Head of caudate nucleus (tissue), 42 donors: ENCODE measurements around the gene WFDC12.
"Not testable (repeated sequence)": the region's sequence is repeated elsewhere in the genome, so short reads cannot be mapped to it uniquely, and the experiment has no call there.

Experiments used
- DNase-seq, 42 donors: peaks; one replicate each; pipeline versions ENCODE4 v3.0.0 to v3.0.0-alpha.2; 2020 to 2021; ENCODE audit warnings: mixed read lengths in 7 of 42
- intact Hi-C: fragments of 100-400 bp; cut with DNase I; formaldehyde crosslinking; loops from one replicate; pipeline ENCODE4 v1.15.0; 2022

Gene WFDC12, protein sequence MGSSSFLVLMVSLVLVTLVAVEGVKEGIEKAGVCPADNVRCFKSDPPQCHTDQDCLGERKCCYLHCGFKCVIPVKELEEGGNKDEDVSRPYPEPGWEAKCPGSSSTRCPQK

DNA sequence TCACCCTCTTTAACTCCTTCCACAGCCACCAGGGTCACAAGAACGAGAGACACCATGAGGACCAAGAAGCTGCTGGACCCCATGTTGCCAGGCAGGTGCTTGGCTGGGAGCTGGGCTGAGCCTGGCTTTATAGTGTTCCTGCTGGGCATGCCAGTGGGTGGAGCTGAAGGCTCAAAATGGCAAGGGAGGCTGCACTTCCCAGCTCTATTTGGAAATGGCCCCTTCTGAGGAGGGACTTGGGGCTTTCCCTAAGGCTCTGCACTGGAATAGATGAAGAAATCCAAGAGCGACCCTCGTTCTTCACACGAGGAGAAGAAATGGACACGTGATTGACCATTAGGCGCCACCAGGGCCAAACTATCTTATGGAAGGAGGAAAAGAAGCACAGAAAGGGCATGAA, at the start of gene WFDC12:
WFDC12 (minus strand) TSS at position 101 of the 400 bp plus-strand sequence; CDS start at position 83, 18 bp downstream.
- DNase-seq = no peak
- intact Hi-C loops = no loop called here

DNA sequence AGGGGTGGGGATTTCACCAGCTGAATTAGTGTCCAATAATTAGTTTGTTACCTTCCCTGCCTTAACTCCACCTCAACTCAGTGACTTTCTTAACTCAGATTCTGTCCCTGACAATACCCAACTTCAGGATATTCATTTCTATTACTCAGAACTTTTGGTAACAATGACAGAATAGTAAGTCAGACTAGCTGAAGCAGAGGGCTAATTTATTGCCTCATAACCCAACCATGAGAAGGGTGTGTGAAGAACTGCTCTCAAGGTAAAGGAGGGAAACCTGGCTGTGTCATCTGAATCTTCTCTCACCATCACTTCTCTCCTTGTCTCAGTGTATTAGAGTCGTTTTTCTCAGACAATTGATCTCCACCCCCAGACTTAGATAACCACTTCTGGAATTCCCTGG, 49.3 kb upstream of the WFDC12 start:
- DNase-seq = no peak
- intact Hi-C loops = no loop called here

DNA sequence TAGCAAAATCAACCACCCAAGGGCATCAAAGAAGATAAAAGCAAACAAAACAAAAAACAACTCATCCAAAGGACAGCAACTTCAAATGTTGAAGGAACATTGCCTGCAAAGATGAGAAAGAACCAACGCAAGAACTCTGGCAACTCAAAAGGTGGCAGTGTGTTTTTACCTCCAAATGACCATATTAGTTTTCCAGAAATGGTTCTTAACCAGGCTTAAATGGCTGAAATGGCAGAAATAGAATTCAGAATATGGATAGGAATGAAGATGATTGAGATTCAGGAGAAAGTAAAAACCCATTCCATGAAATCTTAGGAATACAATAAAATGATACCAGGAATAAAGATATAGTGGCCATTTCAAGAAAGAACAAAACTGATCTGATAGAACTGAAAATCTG, 40.6 kb upstream of the WFDC12 start:
- intact Hi-C loops = no loop called here

DNA sequence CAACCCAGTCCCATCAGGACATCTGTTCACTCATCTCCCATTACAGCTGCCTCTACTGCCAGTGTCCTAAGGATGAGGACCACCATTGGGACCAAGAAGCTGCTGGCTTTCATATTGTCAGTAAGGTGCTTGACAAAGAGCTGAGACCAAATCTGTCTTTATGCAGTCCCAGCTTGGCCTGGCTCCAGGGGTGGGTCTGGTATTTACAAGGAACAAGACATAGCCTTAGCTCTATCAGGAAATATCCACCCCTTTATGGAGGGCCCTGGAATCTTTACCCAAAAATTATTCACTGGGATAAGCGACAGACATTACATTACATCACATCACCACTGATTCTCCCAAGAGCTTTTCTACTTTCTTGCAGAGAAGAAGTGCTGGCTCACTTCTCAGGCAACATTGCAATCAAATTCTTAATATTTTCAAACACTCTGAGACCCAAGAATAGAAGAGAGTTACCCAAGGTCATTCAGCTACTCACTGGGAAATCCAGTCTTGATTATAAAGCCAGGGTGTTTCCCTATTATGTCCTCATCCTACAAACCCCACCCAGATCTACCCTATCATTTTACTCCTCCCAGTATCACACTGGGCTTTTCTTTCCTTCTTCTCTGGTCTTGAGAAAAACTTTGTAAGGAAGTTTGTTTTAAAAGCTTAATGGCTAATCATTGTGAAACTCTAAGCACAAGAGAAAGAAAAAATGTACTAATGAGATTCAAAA, 39.0 kb upstream of the WFDC12 start:
- intact Hi-C loops = no loop called here
- DNase-seq = no peak

More for the DNA sequence above, 40.6 kb upstream of the WFDC12 start:
- DNase-seq = no peak

DNA sequence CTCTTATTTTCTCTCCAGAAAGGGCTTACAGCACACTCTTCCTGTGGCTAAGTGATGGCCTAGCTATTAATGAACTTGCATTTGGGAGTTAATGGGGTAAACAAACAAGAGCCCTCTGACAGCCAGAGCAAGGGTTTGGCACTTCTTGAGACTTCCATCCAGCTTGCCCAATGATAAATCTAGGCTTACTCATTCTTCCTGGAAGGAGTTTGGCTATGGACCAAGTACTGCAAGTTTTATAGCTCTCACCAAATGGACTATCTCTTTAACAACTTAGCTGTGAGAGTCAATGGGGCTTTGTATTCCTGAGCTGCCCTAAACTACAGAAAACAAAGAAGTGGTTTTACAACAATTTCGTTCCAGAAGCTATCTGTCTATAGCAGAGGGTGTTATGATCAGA, 33.7 kb upstream of the WFDC12 start:
- intact Hi-C loops = no loop called here
- DNase-seq = peak in 3 of 42 donors; percentile 12 to 47 (median 24)

DNA sequence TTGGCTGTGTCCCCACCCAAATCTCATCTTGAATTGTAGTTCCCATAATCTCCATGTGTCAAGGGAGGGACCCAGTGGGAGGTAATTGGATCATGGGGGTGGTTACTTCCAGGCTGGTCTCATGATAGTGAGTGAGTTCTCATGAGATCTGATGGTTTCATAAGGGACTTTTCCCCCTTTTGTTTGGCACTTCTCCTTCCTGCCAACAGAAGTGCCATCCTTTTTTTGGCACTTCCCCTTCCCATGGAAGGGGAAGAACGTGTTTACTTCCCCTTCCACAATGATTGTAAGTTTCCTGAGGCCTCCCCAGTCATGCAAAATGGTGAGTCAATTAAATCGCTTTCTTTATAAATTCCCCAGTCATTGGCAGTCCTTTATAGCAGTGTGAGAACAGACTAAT, 32.4 kb upstream of the WFDC12 start:
- DNase-seq = no peak
- intact Hi-C loops = no loop called here

DNA sequence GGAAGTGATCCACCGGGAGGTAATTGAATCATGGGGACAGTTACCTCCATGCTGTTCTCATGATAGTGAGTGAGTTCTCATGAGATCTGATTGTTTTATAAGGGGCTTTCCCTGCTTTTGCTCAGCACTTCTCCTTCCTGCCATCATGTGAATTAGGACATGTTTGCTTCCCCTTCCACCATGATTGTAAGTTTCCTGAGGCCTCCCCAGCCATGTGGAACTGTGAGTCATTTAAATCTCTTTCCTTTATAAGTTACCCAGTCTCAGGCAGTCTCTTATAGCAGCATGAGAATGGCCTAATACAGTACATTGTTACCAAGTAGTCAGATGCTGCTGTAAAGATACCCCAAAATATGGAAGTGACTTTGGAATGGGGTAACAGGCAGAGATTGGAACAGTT, 30.5 kb upstream of the WFDC12 start:
- intact Hi-C loops, DNase-seq: not testable (repeated sequence)

DNA sequence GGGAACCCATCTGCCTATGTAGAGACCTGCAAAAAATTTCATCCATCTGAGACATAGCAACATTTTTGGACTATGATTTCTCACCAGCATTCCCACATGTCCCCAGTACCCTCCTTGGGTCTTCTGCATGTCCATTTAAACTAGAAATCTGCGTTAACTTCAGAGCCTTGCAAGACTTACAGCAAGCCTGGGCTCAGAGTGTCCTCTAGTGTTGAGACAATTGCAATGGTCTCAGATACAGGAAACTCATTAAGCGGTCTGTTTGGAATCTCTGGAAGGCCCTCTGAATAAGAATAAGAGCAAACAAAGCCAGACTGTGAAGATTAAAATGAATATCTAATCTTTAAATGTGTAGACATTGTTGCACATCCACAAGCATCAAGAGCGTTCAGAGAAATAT, 29.9 kb upstream of the WFDC12 start:
- DNase-seq = no peak
- intact Hi-C loops = no loop called here

DNA sequence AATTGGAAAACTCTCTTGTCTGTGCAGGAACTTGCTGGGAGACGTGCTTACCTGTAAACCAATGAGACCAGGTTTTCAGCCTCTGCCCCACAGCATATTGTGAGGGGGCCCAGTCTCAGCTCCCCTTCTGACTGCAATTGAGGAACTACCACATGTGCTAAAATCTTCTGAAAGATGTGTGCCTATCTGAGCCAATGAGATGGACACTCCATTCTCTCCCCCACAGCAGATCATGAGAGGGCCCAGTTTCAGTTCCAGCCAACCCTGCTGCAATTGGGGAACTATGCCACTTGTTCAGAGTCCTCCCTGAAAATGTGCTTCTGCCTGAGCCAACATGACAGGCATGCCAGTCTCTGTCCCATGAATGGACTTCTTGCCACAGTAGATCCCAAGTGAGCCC, 29.5 kb upstream of the WFDC12 start:
- DNase-seq = peak in 24 of 42 donors; percentile 5 to 50 (median 24)
- intact Hi-C loops = no loop called here

DNA sequence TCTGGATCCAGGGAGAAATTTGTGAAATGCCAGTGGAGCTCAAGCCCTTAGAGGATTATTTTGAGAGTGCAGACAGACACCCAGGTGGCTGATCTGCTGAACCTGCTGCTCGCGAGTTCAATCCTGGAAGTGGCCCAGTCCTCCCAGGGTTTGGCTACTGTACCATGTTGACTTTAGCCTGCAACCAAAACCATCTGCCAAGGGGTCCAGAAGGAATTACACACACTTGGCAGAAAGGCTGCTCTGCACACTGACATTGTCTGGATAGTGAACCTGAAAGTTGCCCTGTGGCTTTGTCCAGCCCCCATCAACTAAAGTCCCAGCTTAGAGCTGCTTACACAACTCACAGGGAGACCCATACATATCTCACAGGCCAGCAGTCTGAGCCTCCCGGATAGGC, 28.9 kb upstream of the WFDC12 start:
- intact Hi-C loops = no loop called here
- DNase-seq = no peak

DNA sequence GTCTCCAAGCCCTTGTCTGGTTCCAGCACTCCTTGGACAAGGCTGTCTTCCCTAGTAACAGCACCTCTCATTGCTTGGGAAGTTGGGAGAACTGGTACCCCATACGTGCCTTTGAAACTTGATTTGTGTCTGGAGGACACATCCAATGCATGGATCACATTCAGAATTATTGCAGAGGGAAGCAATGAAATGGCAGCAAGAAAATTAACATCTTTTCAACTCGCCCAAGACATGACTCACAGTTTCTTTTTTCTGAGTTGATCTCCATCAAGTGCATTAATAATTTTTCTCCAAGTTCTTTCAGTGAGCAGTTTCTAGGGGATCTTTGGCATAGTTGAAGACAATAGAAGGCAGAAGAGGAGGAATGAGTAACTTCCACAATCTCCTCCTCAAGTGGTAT, 28.1 kb upstream of the WFDC12 start:
- no peak for DNase-seq
- intact Hi-C loops = no loop called here

DNA sequence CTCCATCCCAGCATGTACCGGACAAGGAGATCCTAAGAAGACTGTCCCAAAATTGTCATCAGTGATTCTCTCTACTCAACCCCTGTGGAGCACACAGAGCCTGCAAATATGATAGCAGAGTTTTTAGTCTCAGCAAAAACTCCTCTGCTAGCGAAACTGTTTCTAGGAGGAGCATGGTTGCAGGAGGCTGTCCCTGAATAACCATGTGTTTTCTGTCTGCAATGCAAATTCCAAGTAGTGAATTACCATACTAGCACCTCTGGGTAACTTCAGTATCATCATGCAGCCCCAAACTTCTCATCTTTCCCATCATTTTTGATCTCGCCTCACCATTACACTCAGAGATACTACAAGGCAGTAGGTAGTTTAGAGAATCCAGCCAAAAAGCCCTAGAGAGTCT, 24.8 kb upstream of the WFDC12 start:
- intact Hi-C loops = no loop called here
- no peak for DNase-seq

DNA sequence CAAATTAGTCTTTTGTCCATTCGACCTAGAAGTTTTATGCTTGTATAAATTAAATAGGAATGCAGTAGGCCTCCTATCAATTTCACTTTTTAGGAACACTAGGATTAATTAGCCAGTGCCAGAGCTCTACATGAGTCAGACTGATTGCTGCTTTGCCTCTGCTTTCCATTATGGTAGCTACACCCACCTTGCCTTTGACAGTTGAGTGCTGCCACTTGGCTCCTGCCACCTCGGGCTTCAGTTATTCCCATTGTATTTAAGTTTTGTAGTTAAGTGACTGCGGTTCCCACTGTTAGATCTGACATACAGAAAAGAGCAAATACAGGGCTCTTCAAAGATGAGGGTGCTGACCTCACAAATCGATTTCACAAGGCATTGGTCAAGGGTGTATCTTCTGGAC, 16.6 kb upstream of the WFDC12 start:
- intact Hi-C loops = no loop called here
- peak in 31 of 42 donors; percentile 6 to 81 (median 42) for DNase-seq

DNA sequence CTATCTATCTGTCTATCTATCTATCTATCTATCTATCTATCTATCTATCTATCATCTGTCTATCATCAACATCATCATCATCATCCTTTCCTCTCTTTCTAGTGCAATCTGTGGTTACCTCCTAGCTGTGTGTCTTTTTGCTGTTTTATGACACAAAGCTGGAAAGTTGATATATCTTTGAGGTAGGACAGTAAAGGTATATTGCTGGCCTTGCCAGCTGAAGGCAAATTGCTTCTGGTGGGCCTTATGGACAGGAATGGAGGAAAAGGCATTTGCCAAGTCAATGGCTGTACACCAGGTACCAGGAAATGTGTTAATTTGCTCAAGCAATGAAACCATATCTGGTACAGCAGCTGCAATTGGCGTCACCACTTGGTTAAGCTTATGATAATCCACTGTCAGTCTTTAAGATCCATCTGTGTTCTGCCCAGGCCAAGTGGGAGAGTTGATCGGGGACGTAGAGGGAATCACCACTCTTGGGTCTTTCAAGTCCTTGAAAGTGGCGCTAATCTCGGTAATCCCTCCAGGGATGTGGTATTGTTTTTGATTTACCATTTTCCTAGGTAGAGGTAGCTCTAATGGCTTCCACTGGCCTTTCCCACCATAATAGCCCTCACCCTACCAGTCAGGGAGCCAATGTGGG, 15.6 kb upstream of the WFDC12 start:
- intact Hi-C loops, DNase-seq: not testable (repeated sequence)

DNA sequence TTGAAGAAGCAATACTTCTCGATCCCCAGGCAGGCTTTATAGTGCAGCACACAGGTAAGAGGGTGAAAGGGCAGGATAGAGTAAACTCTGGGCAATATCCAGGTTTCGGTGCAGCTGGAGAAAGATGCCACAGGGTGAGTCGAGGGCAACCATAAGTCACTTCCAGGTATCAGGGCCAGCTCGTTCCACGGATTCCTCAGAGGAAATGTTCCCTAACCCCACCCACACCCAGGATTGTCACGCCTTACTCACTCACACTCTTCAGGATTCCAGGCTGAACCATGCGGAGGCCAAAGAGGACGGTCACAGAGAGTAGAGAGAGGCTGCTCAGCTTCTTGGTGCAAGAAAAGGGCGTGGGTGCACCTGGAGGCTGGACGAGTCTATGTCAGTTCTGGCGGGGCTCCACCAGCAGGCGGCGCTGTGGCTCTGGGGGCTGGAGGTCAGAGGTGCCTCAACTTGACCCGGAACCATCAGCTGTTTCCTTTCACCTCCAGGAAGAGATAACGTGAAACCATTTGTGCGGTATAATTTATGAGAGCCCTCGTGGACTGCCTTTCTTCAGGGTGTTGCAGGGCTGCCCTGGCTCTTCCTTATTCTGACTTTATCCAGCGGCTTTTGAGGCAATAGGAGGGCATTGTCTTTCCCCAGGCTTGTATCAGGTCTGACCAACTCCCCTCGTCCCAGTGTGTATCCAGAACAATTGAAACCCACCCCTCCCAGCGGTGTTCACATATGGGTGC, 14.5 kb upstream of the WFDC12 start:
- peak in 20 of 42 donors; percentile 13 to 73 (median 38) for DNase-seq
- intact Hi-C loops = no loop called here

DNA sequence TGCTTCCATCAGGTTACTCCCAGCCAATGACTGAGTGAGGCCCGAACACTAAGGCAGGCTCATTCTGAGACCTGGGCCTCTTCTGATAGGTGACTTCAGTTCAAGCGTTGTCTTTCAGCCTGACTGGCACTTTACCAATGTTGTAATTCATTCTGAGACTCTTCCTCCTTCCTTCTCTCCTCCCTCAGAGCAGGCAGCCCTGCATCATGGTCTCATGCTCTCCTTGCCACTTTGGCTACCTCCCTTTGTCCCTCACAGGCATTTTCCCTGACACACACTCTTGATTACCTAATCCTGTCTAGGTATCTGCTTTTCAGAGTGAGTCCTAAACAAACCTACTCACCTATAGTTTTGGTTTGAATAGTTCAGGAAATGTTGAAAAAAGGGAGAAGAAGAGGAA, 12.6 kb upstream of the WFDC12 start:
- intact Hi-C loops = no loop called here
- DNase-seq = no peak

DNA sequence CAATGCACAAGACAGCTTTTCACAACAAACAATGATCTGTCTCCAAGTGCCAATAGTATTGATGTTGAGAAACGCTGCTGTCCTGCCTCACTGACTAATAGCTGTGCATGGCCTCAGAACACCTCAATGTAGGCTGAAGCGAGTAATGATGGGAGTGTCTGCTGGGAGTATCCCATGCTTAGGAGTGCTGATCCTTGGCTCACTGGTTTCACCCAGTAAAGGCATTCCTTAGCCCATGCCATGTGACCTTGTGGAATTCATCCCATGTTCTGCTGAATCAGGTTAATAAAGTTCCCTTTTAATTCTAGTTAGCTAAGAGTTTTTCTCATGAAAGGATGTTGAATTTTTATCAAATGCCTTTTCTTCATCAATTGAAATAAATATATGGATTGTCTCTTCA, 3.8 kb upstream of the WFDC12 start:
- no peak for DNase-seq
- intact Hi-C loops = no loop called here

DNA sequence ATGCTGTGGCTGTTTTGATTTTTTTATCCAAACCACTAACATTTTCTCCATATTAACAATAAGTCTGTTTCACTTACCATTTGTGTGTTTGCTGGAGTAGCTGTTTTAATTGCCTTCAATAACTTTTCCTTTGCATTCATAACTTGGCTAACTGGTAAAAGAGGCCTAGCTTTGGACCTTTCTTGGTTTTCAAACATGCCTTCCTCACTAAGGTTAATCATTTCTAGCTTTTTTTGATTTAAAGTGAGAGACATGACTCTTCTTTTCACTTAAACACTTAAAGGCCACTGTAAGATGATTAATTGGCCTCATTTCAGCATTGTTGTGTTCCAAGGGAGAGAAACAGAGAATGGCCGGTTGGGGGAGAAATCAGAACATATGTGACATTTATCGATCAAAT, 2.9 kb downstream of the WFDC12 start:
- DNase-seq = no peak
- intact Hi-C loops = no loop called here

DNA sequence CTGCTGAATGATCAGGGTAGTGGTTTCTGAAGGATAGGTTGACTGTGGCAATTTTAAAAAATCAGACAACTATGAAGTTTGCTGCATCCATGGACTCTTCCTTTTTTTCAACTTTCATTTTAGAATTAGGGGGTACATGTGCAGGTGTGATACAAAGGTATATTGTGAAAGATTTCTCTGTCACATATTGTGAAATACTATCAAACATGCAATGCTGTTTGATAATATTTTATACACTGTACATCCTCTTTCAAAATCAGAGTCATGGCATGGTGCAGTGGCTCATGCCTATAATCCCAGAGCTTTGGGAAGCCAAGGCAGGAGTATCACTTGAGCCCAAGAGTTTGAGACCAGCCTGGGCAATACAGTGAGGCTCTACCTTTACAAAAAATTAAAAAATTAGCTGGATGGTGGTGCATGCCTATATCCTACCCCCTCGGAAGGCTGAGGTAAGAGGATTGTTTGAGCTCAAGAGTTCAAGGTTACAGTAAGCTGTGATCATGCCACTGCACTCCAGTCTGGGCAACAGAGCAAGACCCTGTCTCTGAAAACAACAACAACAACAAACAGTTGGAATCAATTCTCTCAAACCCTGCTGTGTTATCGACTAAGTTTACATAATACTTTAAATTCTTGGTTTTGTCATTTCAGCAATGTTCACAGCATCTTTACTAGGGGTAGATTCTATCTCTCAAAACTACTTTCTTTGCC, 4.6 kb downstream of the WFDC12 start:
- no peak for DNase-seq
- intact Hi-C loops = no loop called here
